ENCODE results near the gene CC2D2B.
"Not testable (repeated sequence)": the region's sequence is repeated elsewhere in the genome, so short reads cannot be mapped to it uniquely, and the experiment has no call there.

The CC2D2B gene

GRCh38 chr10:95866467-95866842 is 41.3 kb upstream of the CC2D2B start:
- Histone ChIP-seq H3K27ac (ENCODE audit: insufficient read depth in 1 of 2, low read depth in 1 of 2, low read length in 2 of 2, poor library complexity in 1 of 2, severe bottlenecking in 2 of 2) (no peak overlapping the region), H3K9me3 (ENCODE audit: control extremely low read depth in 1 of 5, control insufficient read depth in 4 of 5, insufficient read depth in 2 of 5, low read depth in 1 of 5, low read length in 4 of 5) (no peaks in the 10 kb centered on the region), H3K4me3 (ENCODE audit: control insufficient read depth in 1 of 7, extremely low read depth in 1 of 7, insufficient read depth in 4 of 7, low read depth in 2 of 7, low read length in 6 of 7) (no peak overlapping the region), H3K27me3 (replicated peaks in 2 of 5; ENCODE audit: control insufficient read depth in 4 of 5, insufficient read depth in 5 of 5, low read length in 4 of 5) (no peaks in the 10 kb centered on the region), H3K4me1 (ENCODE audit: control extremely low read depth in 1 of 4, control insufficient read depth in 4 of 4, insufficient read depth in 4 of 4, low read length in 3 of 4) (peaks cover 0 to 2% (median 0%) of the 10 kb centered on the region in 4 experiments), H3K36me3 (ENCODE audit: control insufficient read depth in 4 of 4, insufficient read depth in 4 of 4, low read length in 3 of 4) (peaks cover 0 to 4% (median 3%) of the 10 kb centered on the region in 4 experiments)
- ChIA-PET POLR2A (no interaction called here), CTCF (interaction anchor here (1.0 to 5.8 kb wide), 7 partner anchors 9 to 267 kb away, joined by 3 to 60 read pairs (median 3); partner anchors contain the start of gene TCTN3)
- WGBS (ENCODE audit: insufficient coverage) = no CpG with 5 or more reads among the region's 2 CpGs
- no peak for DNase-seq

GRCh38 chr10:95867866-95868265 is 39.9 kb upstream of the CC2D2B start:
- WGBS (ENCODE audit: insufficient coverage) = 100% methylated on average over 1 of the region's 4 CpGs
- POLR2A ChIA-PET = no interaction called here

GRCh38 chr10:95872158-95872711 is 35.5 kb upstream of the CC2D2B start:
- Histone ChIP-seq H3K36me3 (ENCODE audit: control insufficient read depth in 4 of 4, insufficient read depth in 4 of 4, low read length in 3 of 4) (peaks cover 18 to 40% (median 26%) of the 10 kb centered on the region in 4 experiments), H3K4me3 (ENCODE audit: control insufficient read depth in 1 of 7, extremely low read depth in 1 of 7, insufficient read depth in 4 of 7, low read depth in 2 of 7, low read length in 6 of 7) (no peak overlapping the region), H3K9me3 (ENCODE audit: control extremely low read depth in 1 of 5, control insufficient read depth in 4 of 5, insufficient read depth in 2 of 5, low read depth in 1 of 5, low read length in 4 of 5) (peaks cover 0 to 6% (median 0%) of the 10 kb centered on the region in 5 experiments), H3K4me1 (ENCODE audit: control extremely low read depth in 1 of 4, control insufficient read depth in 4 of 4, insufficient read depth in 4 of 4, low read length in 3 of 4) (no peaks in the 10 kb centered on the region), H3K27me3 (replicated peaks in 2 of 5; ENCODE audit: control insufficient read depth in 4 of 5, insufficient read depth in 5 of 5, low read length in 4 of 5) (no peaks in the 10 kb centered on the region), H3K27ac (ENCODE audit: insufficient read depth in 1 of 2, low read depth in 1 of 2, low read length in 2 of 2, poor library complexity in 1 of 2, severe bottlenecking in 2 of 2) (no peak overlapping the region)
- DNase-seq = no peak
- ChIA-PET POLR2A (no interaction called here), CTCF (interaction anchor here (0.7 to 2.5 kb wide), 4 partner anchors 8 to 498 kb away, joined by 3 to 10 read pairs (median 3); partner anchors contain the start of gene TCTN3)
- 0% methylated on average over 2 of the region's 2 CpGs for WGBS (ENCODE audit: insufficient coverage)

More at GRCh38 chr10:95867866-95868265, 39.9 kb upstream of the CC2D2B start:
- Histone ChIP-seq H3K27me3 (replicated peaks in 2 of 5; ENCODE audit: control insufficient read depth in 4 of 5, insufficient read depth in 5 of 5, low read length in 4 of 5) (no peaks in the 10 kb centered on the region), H3K9me3 (ENCODE audit: control extremely low read depth in 1 of 5, control insufficient read depth in 4 of 5, insufficient read depth in 2 of 5, low read depth in 1 of 5, low read length in 4 of 5) (no peaks in the 10 kb centered on the region), H3K4me3 (ENCODE audit: control insufficient read depth in 1 of 7, extremely low read depth in 1 of 7, insufficient read depth in 4 of 7, low read depth in 2 of 7, low read length in 6 of 7) (no peak overlapping the region), H3K27ac (ENCODE audit: insufficient read depth in 1 of 2, low read depth in 1 of 2, low read length in 2 of 2, poor library complexity in 1 of 2, severe bottlenecking in 2 of 2) (no peak overlapping the region), H3K4me1 (ENCODE audit: control extremely low read depth in 1 of 4, control insufficient read depth in 4 of 4, insufficient read depth in 4 of 4, low read length in 3 of 4) (peaks cover 0 to 2% (median 0%) of the 10 kb centered on the region in 4 experiments), H3K36me3 (ENCODE audit: control insufficient read depth in 4 of 4, insufficient read depth in 4 of 4, low read length in 3 of 4) (peaks cover 4 to 9% (median 4%) of the 10 kb centered on the region in 4 experiments)
- DNase-seq = no peak
- CTCF ChIA-PET = interaction anchor here (1.0 to 5.8 kb wide), 2 partner anchors 9 to 25 kb away, joined by 3 to 60 read pairs; no protein-coding TSS in a partner anchor

GRCh38 chr10:95873139-95873538 is 34.6 kb upstream of the CC2D2B start:
- Histone ChIP-seq H3K27ac (ENCODE audit: insufficient read depth in 1 of 2, low read depth in 1 of 2, low read length in 2 of 2, poor library complexity in 1 of 2, severe bottlenecking in 2 of 2) (no peak overlapping the region), H3K27me3 (replicated peaks in 2 of 5; ENCODE audit: control insufficient read depth in 4 of 5, insufficient read depth in 5 of 5, low read length in 4 of 5) (no peaks in the 10 kb centered on the region), H3K9me3 (ENCODE audit: control extremely low read depth in 1 of 5, control insufficient read depth in 4 of 5, insufficient read depth in 2 of 5, low read depth in 1 of 5, low read length in 4 of 5) (peaks cover 0 to 6% (median 0%) of the 10 kb centered on the region in 5 experiments), H3K36me3 (ENCODE audit: control insufficient read depth in 4 of 4, insufficient read depth in 4 of 4, low read length in 3 of 4) (peaks cover 16 to 40% (median 25%) of the 10 kb centered on the region in 4 experiments), H3K4me1 (ENCODE audit: control extremely low read depth in 1 of 4, control insufficient read depth in 4 of 4, insufficient read depth in 4 of 4, low read length in 3 of 4) (no peaks in the 10 kb centered on the region), H3K4me3 (ENCODE audit: control insufficient read depth in 1 of 7, extremely low read depth in 1 of 7, insufficient read depth in 4 of 7, low read depth in 2 of 7, low read length in 6 of 7) (no peak overlapping the region)
- WGBS (ENCODE audit: insufficient coverage) = 100% methylated on average over 2 of the region's 2 CpGs
- ChIA-PET CTCF (interaction anchor here (1.4 to 1.5 kb wide), 3 partner anchors 9 to 499 kb away, joined by 3 to 4 read pairs (median 3); no protein-coding TSS in a partner anchor), POLR2A (no interaction called here)
- DNase-seq = no peak

- ChIA-PET POLR2A (no interaction called here), CTCF (interaction anchor here (1.4 kb wide), 2 partner anchors 10 to 499 kb away, joined by 3 to 4 read pairs; no protein-coding TSS in a partner anchor)
- Histone ChIP-seq H3K36me3 (ENCODE audit: control insufficient read depth in 4 of 4, insufficient read depth in 4 of 4, low read length in 3 of 4) (peaks cover 16 to 40% (median 25%) of the 10 kb centered on the region in 4 experiments), H3K4me1 (ENCODE audit: control extremely low read depth in 1 of 4, control insufficient read depth in 4 of 4, insufficient read depth in 4 of 4, low read length in 3 of 4) (no peaks in the 10 kb centered on the region), H3K27ac (ENCODE audit: insufficient read depth in 1 of 2, low read depth in 1 of 2, low read length in 2 of 2, poor library complexity in 1 of 2, severe bottlenecking in 2 of 2) (no peak overlapping the region), H3K4me3 (ENCODE audit: control insufficient read depth in 1 of 7, extremely low read depth in 1 of 7, insufficient read depth in 4 of 7, low read depth in 2 of 7, low read length in 6 of 7) (no peak overlapping the region), H3K27me3 (replicated peaks in 2 of 5; ENCODE audit: control insufficient read depth in 4 of 5, insufficient read depth in 5 of 5, low read length in 4 of 5) (no peaks in the 10 kb centered on the region), H3K9me3 (ENCODE audit: control extremely low read depth in 1 of 5, control insufficient read depth in 4 of 5, insufficient read depth in 2 of 5, low read depth in 1 of 5, low read length in 4 of 5) (peaks cover 0 to 6% (median 0%) of the 10 kb centered on the region in 5 experiments)
- 100% methylated on average over 2 of the region's 4 CpGs for WGBS (ENCODE audit: insufficient coverage)
- DNase-seq = no peak
Observed at GRCh38 chr10:95873651-95874050, 34.1 kb upstream of the CC2D2B start.

GRCh38 chr10:95874783-95875182 is 33.0 kb upstream of the CC2D2B start:
- H3K27ac ChIP-seq (ENCODE audit: insufficient read depth in 1 of 2, low read depth in 1 of 2, low read length in 2 of 2, poor library complexity in 1 of 2, severe bottlenecking in 2 of 2); H3K9me3 ChIP-seq (ENCODE audit: control extremely low read depth in 1 of 5, control insufficient read depth in 4 of 5, insufficient read depth in 2 of 5, low read depth in 1 of 5, low read length in 4 of 5); H3K27me3 ChIP-seq (replicated peaks in 2 of 5; ENCODE audit: control insufficient read depth in 4 of 5, insufficient read depth in 5 of 5, low read length in 4 of 5); H3K4me3 ChIP-seq (ENCODE audit: control insufficient read depth in 1 of 7, extremely low read depth in 1 of 7, insufficient read depth in 4 of 7, low read depth in 2 of 7, low read length in 6 of 7); POLR2A ChIA-PET; H3K4me1 ChIP-seq (ENCODE audit: control extremely low read depth in 1 of 4, control insufficient read depth in 4 of 4, insufficient read depth in 4 of 4, low read length in 3 of 4); DNase-seq: not testable (repeated sequence)
- H3K36me3 ChIP-seq (ENCODE audit: control insufficient read depth in 4 of 4, insufficient read depth in 4 of 4, low read length in 3 of 4) = peaks cover 16 to 40% (median 25%) of the 10 kb centered on the region in 4 experiments
- CTCF ChIA-PET = interaction anchor here (1.1 kb wide), 1 partner anchor 33 kb away, joined by 3 read pairs; no protein-coding TSS in a partner anchor

- H3K9me3 ChIP-seq (ENCODE audit: control extremely low read depth in 1 of 5, control insufficient read depth in 4 of 5, insufficient read depth in 2 of 5, low read depth in 1 of 5, low read length in 4 of 5) = peaks cover 0 to 6% (median 0%) of the 10 kb centered on the region in 5 experiments
- no peaks in the 10 kb centered on the region for H3K4me1 ChIP-seq (ENCODE audit: control extremely low read depth in 1 of 4, control insufficient read depth in 4 of 4, insufficient read depth in 4 of 4, low read length in 3 of 4)
- H3K4me3 ChIP-seq (ENCODE audit: control insufficient read depth in 1 of 7, extremely low read depth in 1 of 7, insufficient read depth in 4 of 7, low read depth in 2 of 7, low read length in 6 of 7) = no peak overlapping the region
- DNase-seq = no peak
- WGBS (ENCODE audit: insufficient coverage) = no CpG with 5 or more reads among the region's 1 CpG
- no peak overlapping the region for H3K27ac ChIP-seq (ENCODE audit: insufficient read depth in 1 of 2, low read depth in 1 of 2, low read length in 2 of 2, poor library complexity in 1 of 2, severe bottlenecking in 2 of 2)
- ChIA-PET POLR2A (no interaction called here), CTCF (no interaction called here)
- peaks cover 16 to 42% (median 24%) of the 10 kb centered on the region in 4 experiments for H3K36me3 ChIP-seq (ENCODE audit: control insufficient read depth in 4 of 4, insufficient read depth in 4 of 4, low read length in 3 of 4)
- no peaks in the 10 kb centered on the region for H3K27me3 ChIP-seq (replicated peaks in 2 of 5; ENCODE audit: control insufficient read depth in 4 of 5, insufficient read depth in 5 of 5, low read length in 4 of 5)
Observed at GRCh38 chr10:95876756-95877155, 31.0 kb upstream of the CC2D2B start.

All from common myeloid progenitor, CD34-positive (primary cell).